HepG2 (cell line): ENCODE results near the gene ZNF740. TPM values are rescaled to one million over a fixed set of nuclear protein-coding genes. Genes with fewer than 3 reads are reported as not detected.

Experiments used
- ATF7 ChIP-seq, 2 experiments: fragments of 450-650 bp in 1 of 2; sonication (generic) in 1 of 2; formaldehyde crosslinking in 1 of 2; IDR thresholded peaks; 2 replicates each; pipeline versions ENCODE4 v1.4.0 to v1.6.1; 2016 to 2020; ENCODE audit warnings: antibody characterized with exemption in 1 of 2, mild to moderate bottlenecking in 1 of 2, missing genetic modification reagents in 1 of 2
- CEBPB ChIP-seq: IDR thresholded peaks from 2 replicates; pipeline ENCODE4 v1.6.1; 2011; ENCODE audit warnings: low read depth, low read length, improper control_type of control experiment, borderline replicate concordance
- ELF1 ChIP-seq: sonication (generic); formaldehyde crosslinking; IDR thresholded peaks from 2 replicates; pipeline ENCODE4 v1.4.0; 2020; ENCODE audit warnings: missing genetic modification reagents
- EZH2 ChIP-seq: conservative IDR thresholded peaks from 2 replicates; pipeline ENCODE4 v1.6.1; 2012; ENCODE audit warnings: mild to moderate bottlenecking, low read depth, low read length, moderate library complexity
- FOXK2 ChIP-seq: fragments of 450-650 bp; IDR thresholded peaks from 2 replicates; pipeline ENCODE4 v1.6.1; 2016
- JUN ChIP-seq: sonication (generic); formaldehyde crosslinking; IDR thresholded peaks from 2 replicates; pipeline ENCODE4 v1.4.0; 2020; ENCODE audit warnings: mild to moderate bottlenecking, missing genetic modification reagents
- MTF2 ChIP-seq: sonication (generic); formaldehyde crosslinking; IDR thresholded peaks from 2 replicates; pipeline ENCODE4 v1.5.0; 2020; ENCODE audit warnings: missing genetic modification reagents, borderline replicate concordance
- MXD4 ChIP-seq: IDR thresholded peaks from 2 replicates; pipeline ENCODE4 v1.6.1; 2016; ENCODE audit warnings: mild to moderate bottlenecking, missing biosample characterization, missing genetic modification reagents
- MXI1 ChIP-seq: IDR thresholded peaks from 3 replicates; pipeline ENCODE4 v1.6.1; 2012; ENCODE audit warnings: low read depth, low read length, inconsistent platforms, borderline replicate concordance
- NFKB2 ChIP-seq: sonication (generic); formaldehyde crosslinking; IDR thresholded peaks from 2 replicates; pipeline ENCODE4 v1.4.0; 2020; ENCODE audit warnings: missing genetic modification reagents, borderline replicate concordance
- RXRA ChIP-seq: sonication (generic); formaldehyde crosslinking; IDR thresholded peaks from 2 replicates; pipeline ENCODE4 v1.5.1; 2020; ENCODE audit warnings: missing genetic modification reagents
- TOPORS ChIP-seq: sonication (generic); formaldehyde crosslinking; IDR thresholded peaks from 2 replicates; pipeline ENCODE4 v1.8.0; 2023; ENCODE audit warnings: mild to moderate bottlenecking, missing genetic modification reagents
- ZFP90 ChIP-seq: sonication (generic); formaldehyde crosslinking; IDR thresholded peaks from 2 replicates; pipeline ENCODE4 v1.8.0; 2022; ENCODE audit warnings: missing genetic modification reagents, mild to moderate bottlenecking, inconsistent platforms, borderline replicate concordance
- ZNF274 ChIP-seq: sonication (generic); formaldehyde crosslinking; IDR thresholded peaks from 2 replicates; pipeline ENCODE4 v1.5.1; 2020; ENCODE audit warnings: mild to moderate bottlenecking, missing genetic modification reagents
- ZNF563 ChIP-seq: sonication (generic); formaldehyde crosslinking; IDR thresholded peaks from 2 replicates; pipeline ENCODE4 v1.8.0; 2022; ENCODE audit warnings: mild to moderate bottlenecking, moderate library complexity, missing genetic modification reagents
- ZNF577 ChIP-seq: sonication (generic); formaldehyde crosslinking; IDR thresholded peaks from 2 replicates; pipeline ENCODE4 v1.4.0; 2020; ENCODE audit warnings: mild to moderate bottlenecking, low read depth, missing genetic modification reagents, borderline replicate concordance
- polyA plus RNA-seq, 8 experiments: library from polyadenylated mRNA; depleted of rRNA in 3 of 8; stranded (reverse) in 7 of 8; unstranded in 1 of 8; fragments of >200 nt; fragmentation: Illumina TruSeq in 4 of 8; extraction: Trizol in 4 of 8; gene quantifications; 2 replicates each; pipeline versions ENCODE4 v1.2.1 to v1.2.3, GENCODE V29; 2011 to 2016; ENCODE audit warnings: low read depth in 4 of 8, missing spikeins in 1 of 8, mixed read lengths in 1 of 8; ENCODE audit not compliant: insufficient read depth in 1 of 8
- total RNA-seq, 5 experiments: library from RNA; depleted of rRNA; stranded (reverse); fragments of >200 nt; fragmentation: Illumina TruSeq; extraction: Trizol; gene quantifications; 2 replicates each; pipeline ENCODE4 v1.2.3, GENCODE V29; 2016; ENCODE audit warnings: low read depth in 1 of 5
- TF ChIP-seq, protein P1 (sequence below): sonication (generic); formaldehyde crosslinking; IDR thresholded peaks from 2 replicates; pipeline ENCODE4 v1.9.0; 2021; ENCODE audit warnings: missing genetic modification reagents, borderline replicate concordance
- TF ChIP-seq, protein P2 (sequence below), 2 experiments: sonication (generic) in 1 of 2; formaldehyde crosslinking in 1 of 2; IDR thresholded peaks; 2 replicates each; pipeline versions ENCODE4 v1.4.0 to v1.6.1; 2018 to 2020; ENCODE audit warnings: missing genetic modification reagents in 2 of 2, borderline replicate concordance in 1 of 2, low read depth in 1 of 2, mild to moderate bottlenecking in 1 of 2, missing biosample characterization in 1 of 2
- TF ChIP-seq, protein P3 (sequence below): sonication (generic); formaldehyde crosslinking; IDR thresholded peaks from 2 replicates; pipeline ENCODE4 v1.4.0; 2020; ENCODE audit warnings: missing genetic modification reagents, mild to moderate bottlenecking, borderline replicate concordance
- TF ChIP-seq, protein P4 (sequence below): sonication (generic); formaldehyde crosslinking; IDR thresholded peaks from 2 replicates; pipeline ENCODE4 v1.9.0; 2022; ENCODE audit warnings: missing genetic modification reagents, mild to moderate bottlenecking, borderline replicate concordance

The ZNF740 gene
- total and polyA plus RNA-seq, 2 of the 13 experiments (the other 11 are each of a cell fraction or from before 2014, with no cell fraction given): 16.9 to 19.0 TPM

DNA sequence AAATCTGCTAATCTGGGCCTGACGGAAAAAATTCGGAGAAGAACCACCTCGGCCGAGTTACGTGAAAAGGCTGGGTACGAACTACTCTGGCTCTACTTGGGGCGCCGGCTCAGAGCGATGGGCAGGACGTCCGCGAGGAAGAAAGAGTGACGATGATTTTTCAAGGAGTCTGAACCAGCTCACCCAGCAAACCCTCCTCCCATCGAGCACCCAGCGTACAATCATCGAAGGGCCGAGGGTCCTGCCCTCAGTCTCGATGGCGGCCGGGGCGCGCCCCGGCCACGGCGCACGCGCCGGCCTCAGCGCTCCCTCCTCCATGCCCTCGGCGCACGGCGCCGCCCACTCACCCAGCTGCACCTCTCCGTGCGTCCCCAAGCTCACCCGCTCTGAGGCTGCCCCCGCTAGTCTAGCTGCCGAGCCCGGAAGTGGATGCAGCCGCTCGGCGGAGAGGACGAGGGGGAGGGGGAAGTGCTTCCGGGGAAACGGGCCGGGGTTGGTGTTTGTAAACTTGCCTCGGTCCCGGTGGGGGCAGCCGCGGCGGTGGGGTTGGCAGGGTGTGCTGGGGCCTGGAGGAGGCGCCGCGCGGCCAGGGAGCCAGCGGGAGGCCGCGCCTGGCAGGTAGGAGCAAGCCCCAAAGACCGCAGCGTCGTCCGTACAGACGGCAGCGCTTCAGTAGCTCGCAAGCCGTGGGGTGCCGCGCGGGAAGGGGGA is at the start of gene ZNF740, which contains the start of gene CSAD (continued):
- TF ChIP-seq, protein P1, sequence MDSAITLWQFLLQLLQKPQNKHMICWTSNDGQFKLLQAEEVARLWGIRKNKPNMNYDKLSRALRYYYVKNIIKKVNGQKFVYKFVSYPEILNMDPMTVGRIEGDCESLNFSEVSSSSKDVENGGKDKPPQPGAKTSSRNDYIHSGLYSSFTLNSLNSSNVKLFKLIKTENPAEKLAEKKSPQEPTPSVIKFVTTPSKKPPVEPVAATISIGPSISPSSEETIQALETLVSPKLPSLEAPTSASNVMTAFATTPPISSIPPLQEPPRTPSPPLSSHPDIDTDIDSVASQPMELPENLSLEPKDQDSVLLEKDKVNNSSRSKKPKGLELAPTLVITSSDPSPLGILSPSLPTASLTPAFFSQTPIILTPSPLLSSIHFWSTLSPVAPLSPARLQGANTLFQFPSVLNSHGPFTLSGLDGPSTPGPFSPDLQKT (CRISPR knock-in tag): no peak
- TF ChIP-seq CEBPB (no peak), ZFP90 (CRISPR knock-in tag) (no peak), EZH2 (no peak), RXRA (CRISPR knock-in tag) (peak; percentile 70; the same call in 1 of the 2 replicates), MXD4 (CRISPR knock-in tag) (no peak), JUN (CRISPR knock-in tag) (0 out of 2 replicates have a peak, but pooled peaks have one; percentile 46), ZNF577 (CRISPR knock-in tag) (peak; percentile 50; the same call in 1 of the 2 replicates), MTF2 (CRISPR knock-in tag) (no peak; the same call in 1 of the 2 replicates), ZNF274 (CRISPR knock-in tag) (no peak), TOPORS (CRISPR knock-in tag) (0 out of 2 replicates have a peak, but pooled peaks have one; percentile 50), ELF1 (CRISPR knock-in tag) (peak; percentile 92), MXI1 (peak; percentile 91; the same call in 2 of the 3 replicates), ATF7 (IDR thresholded peaks at IDR 0.05) (no peak), ATF7 (CRISPR knock-in tag; IDR thresholded peaks at IDR 0.05) (0 out of 2 replicates have a peak, but pooled peaks have one; percentile 24), FOXK2 (peak; percentile 85), NFKB2 (peak; percentile 33; the same call in 1 of the 2 replicates), ZNF563 (peak; percentile 69)
- TF ChIP-seq, protein P2, sequence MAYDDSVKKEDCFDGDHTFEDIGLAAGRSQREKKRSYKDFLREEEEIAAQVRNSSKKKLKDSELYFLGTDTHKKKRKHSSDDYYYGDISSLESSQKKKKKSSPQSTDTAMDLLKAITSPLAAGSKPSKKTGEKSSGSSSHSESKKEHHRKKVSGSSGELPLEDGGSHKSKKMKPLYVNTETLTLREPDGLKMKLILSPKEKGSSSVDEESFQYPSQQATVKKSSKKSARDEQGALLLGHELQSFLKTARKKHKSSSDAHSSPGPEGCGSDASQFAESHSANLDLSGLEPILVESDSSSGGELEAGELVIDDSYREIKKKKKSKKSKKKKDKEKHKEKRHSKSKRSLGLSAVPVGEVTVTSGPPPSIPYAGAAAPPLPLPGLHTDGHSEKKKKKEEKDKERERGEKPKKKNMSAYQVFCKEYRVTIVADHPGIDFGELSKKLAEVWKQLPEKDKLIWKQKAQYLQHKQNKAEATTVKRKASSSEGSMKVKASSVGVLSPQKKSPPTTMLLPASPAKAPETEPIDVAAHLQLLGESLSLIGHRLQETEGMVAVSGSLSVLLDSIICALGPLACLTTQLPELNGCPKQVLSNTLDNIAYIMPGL (CRISPR knock-in tag; IDR thresholded peaks at IDR 0.05; ENCODE audit: borderline replicate concordance in 1 of 2, low read depth in 1 of 2): peak; percentile 72 to 87; a peak in 3 of 4 replicates
- TF ChIP-seq, protein P3, sequence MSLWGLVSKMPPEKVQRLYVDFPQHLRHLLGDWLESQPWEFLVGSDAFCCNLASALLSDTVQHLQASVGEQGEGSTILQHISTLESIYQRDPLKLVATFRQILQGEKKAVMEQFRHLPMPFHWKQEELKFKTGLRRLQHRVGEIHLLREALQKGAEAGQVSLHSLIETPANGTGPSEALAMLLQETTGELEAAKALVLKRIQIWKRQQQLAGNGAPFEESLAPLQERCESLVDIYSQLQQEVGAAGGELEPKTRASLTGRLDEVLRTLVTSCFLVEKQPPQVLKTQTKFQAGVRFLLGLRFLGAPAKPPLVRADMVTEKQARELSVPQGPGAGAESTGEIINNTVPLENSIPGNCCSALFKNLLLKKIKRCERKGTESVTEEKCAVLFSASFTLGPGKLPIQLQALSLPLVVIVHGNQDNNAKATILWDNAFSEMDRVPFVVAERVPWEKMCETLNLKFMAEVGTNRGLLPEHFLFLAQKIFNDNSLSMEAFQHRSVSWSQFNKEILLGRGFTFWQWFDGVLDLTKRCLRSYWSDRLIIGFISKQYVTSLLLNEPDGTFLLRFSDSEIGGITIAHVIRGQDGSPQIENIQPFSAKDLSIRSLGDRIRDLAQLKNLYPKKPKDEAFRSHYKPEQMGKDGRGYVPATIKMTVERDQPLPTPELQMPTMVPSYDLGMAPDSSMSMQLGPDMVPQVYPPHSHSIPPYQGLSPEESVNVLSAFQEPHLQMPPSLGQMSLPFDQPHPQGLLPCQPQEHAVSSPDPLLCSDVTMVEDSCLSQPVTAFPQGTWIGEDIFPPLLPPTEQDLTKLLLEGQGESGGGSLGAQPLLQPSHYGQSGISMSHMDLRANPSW (CRISPR knock-in tag): no peak; the same call in 1 of the 2 replicates
- TF ChIP-seq, protein P4, sequence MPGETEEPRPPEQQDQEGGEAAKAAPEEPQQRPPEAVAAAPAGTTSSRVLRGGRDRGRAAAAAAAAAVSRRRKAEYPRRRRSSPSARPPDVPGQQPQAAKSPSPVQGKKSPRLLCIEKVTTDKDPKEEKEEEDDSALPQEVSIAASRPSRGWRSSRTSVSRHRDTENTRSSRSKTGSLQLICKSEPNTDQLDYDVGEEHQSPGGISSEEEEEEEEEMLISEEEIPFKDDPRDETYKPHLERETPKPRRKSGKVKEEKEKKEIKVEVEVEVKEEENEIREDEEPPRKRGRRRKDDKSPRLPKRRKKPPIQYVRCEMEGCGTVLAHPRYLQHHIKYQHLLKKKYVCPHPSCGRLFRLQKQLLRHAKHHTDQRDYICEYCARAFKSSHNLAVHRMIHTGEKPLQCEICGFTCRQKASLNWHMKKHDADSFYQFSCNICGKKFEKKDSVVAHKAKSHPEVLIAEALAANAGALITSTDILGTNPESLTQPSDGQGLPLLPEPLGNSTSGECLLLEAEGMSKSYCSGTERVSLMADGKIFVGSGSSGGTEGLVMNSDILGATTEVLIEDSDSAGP (CRISPR knock-in tag): peak; percentile 61; the same call in 1 of the 2 replicates
